Stimulated activated CD8-positive, alpha-beta memory T cell treated with anti-CD3 and anti-CD28 coated beads, Interleukin-4, amount 100 ng/mL, for 24 hours (primary cell): ENCODE data around the gene FBXL13.
"Not testable (repeated sequence)": the region's sequence is repeated elsewhere in the genome, so short reads cannot be mapped to it uniquely, and the experiment has no call there.

Source experiments
- DNase-seq: peaks from one replicate; pipeline ENCODE4 v3.0.0-alpha.2; 2020; ENCODE audit warnings: low read depth

FBXL13 gene

DNA sequence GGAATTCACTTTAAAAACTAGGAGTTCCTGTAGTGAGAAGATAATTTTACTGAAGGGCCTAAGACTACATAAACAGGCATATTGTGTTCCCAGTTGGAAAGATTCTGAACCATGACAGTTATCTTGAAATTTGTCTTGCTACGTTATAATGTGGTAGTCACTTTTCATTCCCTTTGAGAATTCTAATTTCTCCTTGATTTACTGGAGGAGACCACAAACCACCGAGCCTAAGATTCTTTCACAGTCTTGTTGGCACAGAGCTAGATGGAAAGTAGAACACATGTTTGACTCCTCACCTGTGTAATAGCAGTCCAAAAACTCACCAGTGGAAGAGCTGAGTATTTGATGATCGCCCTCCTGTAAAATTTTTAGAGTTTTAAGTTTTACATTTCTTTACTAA, 5.2 kb upstream of the FBXL13 start:
- no peak for DNase-seq

GRCh38 chr7:103078226-103078625, 3.6 kb upstream of the FBXL13 start:
- not testable (repeated sequence) for DNase-seq

DNA sequence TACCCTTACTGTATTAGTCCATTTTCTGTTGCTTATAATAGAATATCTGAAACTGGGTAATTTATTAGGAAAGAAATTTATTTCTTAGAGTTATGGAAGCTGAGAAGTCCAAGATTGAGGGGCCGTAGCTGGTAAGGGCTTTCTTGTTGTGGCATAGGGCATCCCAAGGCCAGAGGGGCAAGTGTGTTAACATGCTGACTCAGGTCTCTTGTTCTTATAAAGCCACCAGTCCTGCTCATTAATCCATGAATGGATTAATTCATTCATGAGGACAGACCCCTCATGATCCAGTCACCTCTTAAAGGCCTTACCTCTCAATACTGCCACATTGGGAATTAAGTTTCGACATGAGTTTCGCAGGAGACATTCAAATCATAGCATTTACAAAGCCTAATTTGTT, 2.7 kb upstream of the FBXL13 start:
- no peak for DNase-seq

DNA sequence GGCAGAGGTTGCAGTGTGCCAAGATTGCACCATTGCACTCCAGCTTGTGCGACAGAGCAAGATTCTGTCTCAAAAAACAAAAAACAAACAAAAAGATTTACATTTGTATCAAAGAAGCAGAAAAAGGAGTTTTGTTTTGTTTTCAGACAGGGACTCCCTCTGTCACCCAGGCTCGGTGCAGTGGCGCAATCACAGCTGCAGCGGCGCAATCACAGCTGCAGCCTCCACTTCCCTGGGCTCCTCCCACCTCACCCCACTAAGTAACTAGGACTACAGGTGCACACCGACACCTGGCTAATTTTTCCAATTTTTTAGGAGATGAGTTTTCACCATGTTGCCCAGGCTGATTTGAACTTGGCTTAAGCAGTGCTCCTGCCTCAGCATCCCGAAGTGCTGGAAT, 2.2 kb upstream of the FBXL13 start:
- no peak for DNase-seq

DNA sequence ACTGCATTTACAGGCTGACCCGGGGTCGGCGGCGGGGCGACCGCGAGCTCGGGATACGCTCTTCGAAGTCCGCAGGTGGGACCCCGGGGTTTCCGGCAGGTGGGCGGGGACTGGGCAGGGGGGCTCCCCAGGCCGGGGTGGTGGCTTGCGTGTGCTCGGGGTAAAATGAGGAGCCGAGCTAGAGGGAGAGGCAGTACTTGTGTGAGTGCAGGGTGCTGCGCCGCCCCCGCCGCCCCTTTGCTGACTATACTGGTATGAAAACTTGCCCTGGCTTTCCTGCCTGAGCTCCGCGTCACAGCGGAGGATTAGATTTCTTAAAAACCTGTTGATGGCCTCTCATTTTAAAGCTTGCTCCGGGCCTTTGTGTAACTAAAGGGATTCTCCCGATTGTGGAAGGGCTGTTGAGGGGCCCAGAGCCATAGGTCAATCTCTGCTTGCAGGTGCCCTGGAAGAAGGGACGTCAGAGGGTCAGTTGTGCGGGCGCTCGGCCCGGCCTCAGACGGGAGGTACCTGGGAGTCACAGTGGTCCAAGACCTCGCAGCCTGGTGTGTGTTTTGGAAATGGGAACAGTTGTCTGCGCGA, 832 bp upstream of the FBXL13 start:
- peak; percentile 74 for DNase-seq

- DNase-seq: no peak
These were observed 542 bp downstream of the FBXL13 start for GRCh38 chr7:103073989-103074518.

DNA sequence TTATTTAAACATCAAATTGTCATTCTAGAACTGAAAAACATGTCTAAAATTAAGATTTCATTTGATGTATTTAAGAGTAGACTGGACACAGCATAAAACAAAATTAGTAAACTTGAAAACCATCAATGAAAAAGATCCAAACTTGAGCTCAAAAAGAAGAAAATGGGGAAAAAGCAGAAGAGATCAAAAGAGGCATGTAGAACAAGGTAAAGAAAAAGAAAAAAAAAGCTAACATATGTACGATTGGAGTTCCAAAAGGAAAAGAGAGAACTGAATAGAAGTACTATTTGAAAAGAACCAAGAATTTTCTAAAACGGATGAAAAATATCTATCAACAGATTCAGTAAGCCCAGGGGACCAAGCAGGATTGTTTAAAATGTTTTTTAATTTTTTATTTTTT, 3.6 kb downstream of the FBXL13 start:
- no peak for DNase-seq

- no peak for DNase-seq
These were observed 5.9 kb downstream of the FBXL13 start for GRCh38 chr7:103068414-103069403.

- DNase-seq: peak; percentile 12
These were observed 8.9 kb downstream of the FBXL13 start for GRCh38 chr7:103065667-103066066.

DNA sequence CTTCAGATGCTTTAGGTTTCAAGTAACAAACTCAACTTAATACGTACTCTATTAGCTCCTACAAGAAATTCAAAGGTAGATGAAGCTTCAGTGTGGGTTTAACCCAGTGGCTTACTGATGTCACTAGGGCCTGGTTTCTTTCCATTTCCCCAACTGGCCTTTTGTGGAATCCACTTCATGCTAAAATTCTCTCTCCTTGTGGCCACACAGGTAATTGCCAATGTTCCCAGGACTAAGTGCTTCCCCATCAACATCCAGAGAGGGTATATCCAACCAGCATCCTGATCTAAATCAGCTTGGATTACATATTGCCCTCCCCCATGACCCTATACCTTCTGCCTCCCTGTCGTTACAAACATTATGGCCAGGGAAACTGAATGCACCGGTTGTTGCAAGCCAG, 10.7 kb downstream of the FBXL13 start:
- DNase-seq: no peak

DNA sequence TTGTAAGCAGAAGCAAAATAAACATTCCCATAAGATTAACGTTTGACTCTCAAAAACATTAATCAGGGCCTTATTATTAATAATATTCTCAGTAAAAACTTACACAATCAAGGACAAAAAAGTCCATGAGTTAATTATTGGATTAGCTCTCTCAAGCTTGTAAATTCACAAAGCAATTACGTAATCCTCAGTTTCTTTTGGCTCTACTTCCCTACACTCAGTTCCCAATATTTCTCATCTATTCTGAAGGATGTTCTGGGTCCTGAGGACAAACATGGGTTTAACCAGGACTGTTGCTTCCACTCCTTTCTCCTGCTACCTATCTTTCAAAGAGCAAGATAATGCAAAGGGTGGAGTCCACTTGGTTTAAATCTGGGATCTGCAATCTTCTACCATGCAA, 15.1 kb downstream of the FBXL13 start:
- DNase-seq: no peak

DNA sequence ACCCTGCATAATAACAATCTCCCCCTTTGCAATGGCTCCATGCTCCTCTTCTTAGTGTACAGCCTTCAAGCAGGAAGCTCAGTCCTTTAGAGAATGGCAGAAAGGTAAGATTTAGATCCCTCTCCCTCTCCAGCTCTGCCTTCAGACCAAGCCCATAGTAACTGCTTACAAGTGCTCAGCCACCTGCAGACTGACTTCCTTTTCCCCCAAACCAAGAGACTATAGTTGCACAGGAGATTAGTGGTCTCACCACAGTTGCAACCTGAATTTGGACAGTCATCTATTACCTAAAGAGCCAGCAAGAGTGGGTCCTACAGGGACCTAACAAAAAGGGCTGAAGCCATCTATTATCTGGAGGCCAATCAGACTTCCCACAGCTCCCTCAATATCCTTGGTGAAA, 16.5 kb downstream of the FBXL13 start:
- DNase-seq: no peak

DNA sequence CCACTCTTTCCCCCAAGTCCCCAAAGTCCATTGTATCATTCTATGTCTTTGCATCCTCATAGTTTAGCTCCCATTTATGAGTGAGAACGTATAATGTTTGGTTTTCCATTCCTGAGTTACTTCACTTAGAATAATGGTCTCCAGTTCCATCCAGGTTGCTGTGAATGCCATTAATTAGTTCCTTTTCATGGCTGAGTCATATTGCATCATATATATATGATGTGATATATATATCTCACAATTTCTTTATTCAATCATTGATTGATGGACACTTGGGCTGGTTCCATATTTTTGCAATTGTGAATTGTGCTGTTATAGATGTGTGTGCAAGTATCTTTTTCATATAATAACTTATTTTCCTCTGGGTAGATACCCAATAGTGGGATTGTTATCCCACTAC, 18.6 kb downstream of the FBXL13 start:
- not testable (repeated sequence) for DNase-seq

- DNase-seq: no peak
These were observed 23.1 kb downstream of the FBXL13 start for GRCh38 chr7:103051519-103051918.

- no peak for DNase-seq
These were observed 25.8 kb downstream of the FBXL13 start for GRCh38 chr7:103048833-103049232.

DNA sequence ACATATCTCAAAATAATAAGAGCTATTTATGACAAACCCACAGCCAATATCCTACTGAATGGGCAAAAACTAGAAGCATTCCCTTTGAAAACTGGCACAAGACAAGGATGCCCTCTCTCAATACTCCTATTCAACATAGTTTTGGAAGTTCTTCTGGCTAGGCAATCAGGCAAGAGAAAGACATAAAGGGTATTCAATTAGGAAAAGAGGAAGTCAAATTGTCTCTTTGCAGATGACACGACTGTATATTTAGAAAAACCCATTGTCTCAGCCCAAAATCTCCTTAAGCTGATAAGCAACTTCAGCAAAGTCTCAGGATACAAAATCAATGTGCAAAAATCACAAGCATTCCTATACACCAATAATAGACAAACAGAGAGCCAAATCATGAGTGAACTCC, 32.8 kb downstream of the FBXL13 start:
- DNase-seq: not testable (repeated sequence)

- not testable (repeated sequence) for DNase-seq
These were observed 36.5 kb downstream of the FBXL13 start for GRCh38 chr7:103037823-103038739.

- DNase-seq: no peak
These were observed 37.1 kb downstream of the FBXL13 start for GRCh38 chr7:103037476-103037822.

DNA sequence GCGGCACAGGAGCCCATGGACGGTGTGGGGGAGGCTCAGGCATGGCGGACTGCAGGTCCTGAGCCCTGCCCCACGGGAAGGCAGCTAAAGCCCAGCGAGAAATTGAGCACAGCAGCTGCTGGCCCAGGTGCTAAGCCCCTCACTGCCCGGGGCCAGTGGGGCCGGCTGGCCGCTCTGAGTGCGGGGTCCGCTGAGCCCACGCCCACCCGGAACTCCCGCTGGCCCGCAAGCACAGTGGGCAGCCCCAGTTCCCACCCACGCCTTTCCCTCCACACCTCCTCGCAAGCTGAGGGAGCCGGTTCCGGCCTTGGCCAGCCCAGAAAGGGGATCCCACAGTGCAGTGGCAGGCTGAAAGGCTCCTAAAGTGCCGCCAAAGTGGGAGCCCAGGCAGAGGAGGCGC, 40.3 kb downstream of the FBXL13 start:
- not testable (repeated sequence) for DNase-seq

DNA sequence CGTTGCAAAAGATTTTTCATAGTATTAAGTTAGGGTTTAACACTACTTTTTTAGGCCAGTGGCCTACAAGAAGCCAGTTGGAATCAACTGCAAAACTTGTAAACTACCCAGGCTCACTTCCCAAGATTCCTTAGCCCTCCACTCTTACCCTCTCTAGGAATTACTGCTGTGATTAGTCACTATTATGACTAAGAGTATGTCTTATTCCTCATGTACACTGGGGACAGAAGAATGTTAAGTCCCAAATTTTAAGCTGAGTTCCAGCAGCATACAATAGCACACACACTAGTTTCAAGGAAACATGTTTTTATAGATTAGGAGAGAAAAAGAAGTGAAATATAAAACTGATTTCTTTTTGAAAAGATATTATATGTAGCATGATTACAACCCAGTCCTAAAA, 42.8 kb downstream of the FBXL13 start:
- no peak for DNase-seq

DNA sequence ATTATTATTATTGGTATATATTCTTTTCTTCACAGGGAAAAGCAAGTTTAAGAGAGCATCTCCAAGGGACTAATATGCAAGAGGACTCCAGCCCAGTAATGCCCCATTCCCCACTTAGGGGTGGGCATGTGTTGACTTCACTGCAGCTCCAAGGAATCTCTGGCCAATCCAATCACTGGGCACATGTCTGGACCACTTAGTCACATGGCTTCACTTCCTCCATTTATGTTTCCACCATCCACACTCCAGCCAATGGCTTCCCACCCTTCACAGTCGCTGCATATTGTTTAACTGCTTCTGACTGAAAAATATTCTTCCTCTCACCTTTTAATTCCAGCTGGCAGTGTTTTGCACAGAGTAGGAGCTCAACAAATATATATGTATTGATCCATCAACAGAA, 43.6 kb downstream of the FBXL13 start:
- no peak for DNase-seq

DNA sequence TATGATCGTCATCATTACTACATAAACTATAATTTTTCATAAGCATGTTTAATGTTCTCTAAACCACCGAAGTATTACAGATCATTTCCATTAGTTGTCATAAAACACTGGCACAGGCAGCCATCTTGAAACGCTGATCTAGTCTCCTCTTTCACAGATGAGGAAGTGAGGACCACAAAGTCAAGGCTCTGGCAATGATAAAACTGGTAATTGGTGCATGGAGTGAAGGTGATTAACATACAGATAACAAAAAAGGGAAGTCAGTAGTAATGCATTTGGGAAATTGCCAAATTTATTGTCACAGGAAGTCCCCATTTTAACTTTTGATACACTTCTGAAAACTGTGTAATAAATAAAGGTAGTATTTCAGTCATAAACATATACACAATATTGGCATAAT, 49.3 kb downstream of the FBXL13 start:
- no peak for DNase-seq
